SK-N-SH (cell line): ENCODE results near the gene AGBL3. TPM values are rescaled to one million over a fixed set of nuclear protein-coding genes. Genes with fewer than 3 reads are reported as not detected.

Source experiments
- CTCF ChIA-PET: fragments of 300-600, 350-600 bp; formaldehyde crosslinking; extraction: SDS; loops from one replicate; lab custom pipeline; 2021; lab: Yijun Ruan, JAX
- POLR2A ChIA-PET: fragments of 350-600 bp; sonication (Branson Sonifier 250); formaldehyde crosslinking; extraction: SDS; loops from one replicate; lab custom pipeline; 2020; ENCODE audit warnings: antibody characterized with exemption, inconsistent platforms; lab: Yijun Ruan, JAX
- DNase-seq: peaks from one replicate; pipeline ENCODE4 v3.0.0; 2012
- H2AFZ ChIP-seq: fragments of 200-600 bp; sonication (generic); 2 replicates; pipeline ENCODE4 v1.8.1; 2016; ENCODE audit warnings: antibody characterized with exemption, mild to moderate bottlenecking, low read depth
- H3F3A ChIP-seq: fragments of 200-600 bp; sonication (generic); replicated peaks from 2 replicates; pipeline ENCODE3; 2016; ENCODE audit warnings: antibody characterized with exemption, mild to moderate bottlenecking; ENCODE audit not compliant: insufficient read depth
- H3K27ac ChIP-seq, 2 experiments: fragments of 200-500 bp in 1 of 2; fragments of 200-600 bp in 1 of 2; sonication (Bioruptor generic) in 1 of 2; sonication (generic), shearing (Covaris generic) in 1 of 2; 2 replicates each; pipeline versions ENCODE4 v1.5.1 to v1.6.1; 2014 to 2016; ENCODE audit warnings: low read depth in 2 of 2, inconsistent platforms in 1 of 2, low read length in 1 of 2, mild to moderate bottlenecking in 1 of 2, mixed read lengths in 1 of 2
- H3K27me3 ChIP-seq: fragments of 200-600 bp; sonication (generic), shearing (Covaris generic); 2 replicates; pipeline ENCODE4 v1.6.1; 2016; ENCODE audit warnings: mixed run types; ENCODE audit not compliant: insufficient read depth
- H3K36me3 ChIP-seq, 2 experiments: fragments of 200-500 bp in 1 of 2; fragments of 200-600 bp in 1 of 2; sonication (Bioruptor generic) in 1 of 2; sonication (generic) in 1 of 2; replicated peaks in 1 of 2; 2 replicates each; pipeline versions ENCODE3 to v1.5.1; 2014 to 2016; ENCODE audit warnings: low read length in 1 of 2, mild to moderate bottlenecking in 1 of 2; ENCODE audit not compliant: insufficient read depth in 2 of 2, control insufficient read depth in 1 of 2
- H3K4me1 ChIP-seq, 2 experiments: fragments of 200-500 bp in 1 of 2; fragments of 200-600 bp in 1 of 2; sonication (Bioruptor generic) in 1 of 2; sonication (generic), shearing (Covaris generic) in 1 of 2; 2 replicates each; pipeline versions ENCODE4 v1.5.1 to v1.6.1; 2014 to 2016; ENCODE audit warnings: low read depth in 1 of 2, low read length in 1 of 2, mixed run types in 1 of 2; ENCODE audit not compliant: insufficient read depth in 2 of 2, control insufficient read depth in 1 of 2
- H3K4me2 ChIP-seq: fragments of 200-600 bp; sonication (generic), shearing (Covaris generic); 2 replicates; pipeline ENCODE4 v1.6.1; 2017; ENCODE audit warnings: mixed run types
- H3K4me3 ChIP-seq, 2 experiments: fragments of 200-500 bp in 1 of 2; fragments of 200-600 bp in 1 of 2; sonication (Bioruptor generic) in 1 of 2; sonication (generic), shearing (Covaris generic) in 1 of 2; 2 replicates each; pipeline versions ENCODE4 v1.5.1 to v1.8.1; 2014 to 2016; ENCODE audit warnings: low read depth in 2 of 2, inconsistent platforms in 1 of 2, low read length in 1 of 2, mild to moderate bottlenecking in 1 of 2, mixed read lengths in 1 of 2, moderate library complexity in 1 of 2
- H3K79me2 ChIP-seq: fragments of 200-600 bp; sonication (generic); 2 replicates; pipeline ENCODE4 v1.8.1; 2017; ENCODE audit warnings: mild to moderate bottlenecking; ENCODE audit not compliant: insufficient read depth
- H3K9ac ChIP-seq: fragments of 200-600 bp; sonication (generic); 2 replicates; pipeline ENCODE4 v1.6.1; 2017; ENCODE audit warnings: mixed run types
- H3K9me2 ChIP-seq: fragments of 200-600 bp; sonication (generic); 2 replicates; pipeline ENCODE4 v1.6.1; 2017; ENCODE audit warnings: mixed run types
- H3K9me3 ChIP-seq: fragments of 200-600 bp; sonication (generic); 2 replicates; pipeline ENCODE4 v1.6.1; 2017; ENCODE audit warnings: mixed run types, mild to moderate bottlenecking, moderate library complexity
- H4K20me1 ChIP-seq: fragments of 200-600 bp; sonication (generic); 2 replicates; pipeline ENCODE4 v1.6.1; 2017; ENCODE audit warnings: mild to moderate bottlenecking, mixed run types; ENCODE audit not compliant: insufficient read depth
- CHD2 ChIP-seq: fragments of 150-350 bp; IDR thresholded peaks from 2 replicates; pipeline ENCODE4 v1.6.1; 2018; ENCODE audit warnings: low read length; ENCODE audit not compliant: partially characterized antibody
- EP300 ChIP-seq, 2 experiments: IDR thresholded peaks; 2 replicates each; pipeline versions ENCODE4 v1.4.0 to v1.6.1; 2012; ENCODE audit warnings: borderline replicate concordance in 1 of 2, low read depth in 1 of 2, low read length in 1 of 2
- EZH2phosphoT487 ChIP-seq: fragments of 200-600 bp; sonication (generic); IDR thresholded peaks from 2 replicates; pipeline ENCODE4 v1.6.1; 2017; ENCODE audit warnings: low read depth, mixed run types, mild to moderate bottlenecking, antibody characterized with exemption, moderate library complexity, borderline replicate concordance
- FOSL2 ChIP-seq: IDR thresholded peaks from 2 replicates; pipeline ENCODE4 v1.4.0; 2012; ENCODE audit warnings: low read depth, mild to moderate bottlenecking, moderate library complexity, borderline replicate concordance
- FOXJ3 ChIP-seq: sonication (generic); formaldehyde crosslinking; IDR thresholded peaks from 2 replicates; pipeline ENCODE4 v1.5.1; 2020; ENCODE audit warnings: mild to moderate bottlenecking, missing genetic modification reagents
- GABPA ChIP-seq: IDR thresholded peaks from 2 replicates; pipeline ENCODE4 v1.4.0; 2012; ENCODE audit warnings: low read depth, mild to moderate bottlenecking
- GATA2 ChIP-seq: sonication (generic); formaldehyde crosslinking; IDR thresholded peaks from 2 replicates; pipeline ENCODE4 v1.5.0; 2020; ENCODE audit warnings: mild to moderate bottlenecking, missing genetic modification reagents
- JUND ChIP-seq: IDR thresholded peaks from 2 replicates; pipeline ENCODE4 v1.4.0; 2012
- MEF2A ChIP-seq: IDR thresholded peaks from 2 replicates; pipeline ENCODE4 v1.4.0; 2012; ENCODE audit warnings: low read depth, borderline replicate concordance
- NFIC ChIP-seq: IDR thresholded peaks from 2 replicates; pipeline ENCODE4 v1.4.0; 2012; ENCODE audit warnings: borderline replicate concordance
- RAD21 ChIP-seq: IDR thresholded peaks from 2 replicates; pipeline ENCODE4 v1.6.1; 2012; ENCODE audit warnings: mild to moderate bottlenecking, low read length
- REST ChIP-seq: IDR thresholded peaks from 2 replicates; pipeline ENCODE4 v1.6.1; 2012; ENCODE audit warnings: mild to moderate bottlenecking, low read depth, low read length, moderate library complexity
- SIN3A ChIP-seq: IDR thresholded peaks from 2 replicates; pipeline ENCODE4 v1.6.1; 2012; ENCODE audit warnings: low read depth, mild to moderate bottlenecking, low read length, moderate library complexity, borderline replicate concordance
- SMC3 ChIP-seq: IDR thresholded peaks from 2 replicates; pipeline ENCODE4 v1.6.1; 2012; ENCODE audit warnings: low read depth, low read length, improper control_type of control experiment
- TAF1 ChIP-seq: IDR thresholded peaks from 2 replicates; pipeline ENCODE4 v1.6.1; 2012; ENCODE audit warnings: low read depth, mild to moderate bottlenecking, low read length, moderate library complexity, borderline replicate concordance
- TCF12 ChIP-seq: IDR thresholded peaks from 2 replicates; pipeline ENCODE4 v1.4.0; 2012
- TEAD4 ChIP-seq: IDR thresholded peaks from 2 replicates; pipeline ENCODE4 v1.4.0; 2012; ENCODE audit warnings: mild to moderate bottlenecking, borderline replicate concordance; ENCODE audit not compliant: insufficient read depth
- USF1 ChIP-seq: IDR thresholded peaks from 2 replicates; pipeline ENCODE4 v1.4.0; 2012; ENCODE audit warnings: low read depth, borderline replicate concordance
- USF2 ChIP-seq: fragments of 150-350 bp; IDR thresholded peaks from 2 replicates; pipeline ENCODE4 v1.6.1; 2017; ENCODE audit warnings: antibody characterized with exemption, low read length, low read depth, borderline replicate concordance
- YY1 ChIP-seq: IDR thresholded peaks from 2 replicates; pipeline ENCODE4 v1.4.0; 2012; ENCODE audit warnings: low read depth, mild to moderate bottlenecking
- WGBS: methylation state at CpG from one replicate; pipeline ENCODE4 v1.1.6; 2017; ENCODE audit warnings: low lambda C conversion rate; 5-methylcytosine and 5-hydroxymethylcytosine counted together
- polyA plus RNA-seq, 3 experiments: library from polyadenylated mRNA; depleted of rRNA; stranded (reverse); fragments of >200 nt; gene quantifications; 2 replicates each; pipeline ENCODE4 v1.2.3, GENCODE V29; 2012

Gene AGBL3
- polyA plus RNA-seq, 1 of the 3 experiments (the other 2 are of a cell fraction): 0.35 TPM

- no peak overlapping the region for H3K4me2 ChIP-seq
- POLR2A ChIA-PET: no interaction called here
- no peaks in the 10 kb centered on the region for H3K36me3 ChIP-seq
- CTCF ChIA-PET: no interaction called here
- DNase-seq: no peak
- no peak overlapping the region for H3K9ac ChIP-seq
- H3K9me3 ChIP-seq: no peaks in the 10 kb centered on the region
- H3K27me3 ChIP-seq: peaks cover 6% of the 10 kb centered on the region; the same call in 1 of the 2 replicates
- H3F3A ChIP-seq: no peaks in the 10 kb centered on the region
- no peaks in the 10 kb centered on the region for H3K79me2 ChIP-seq
- no peaks in the 10 kb centered on the region for H3K4me1 ChIP-seq
- no peak for TF ChIP-seq TCF12
- TF ChIP-seq MEF2A: no peak
- TF ChIP-seq USF1: no peak
- TF ChIP-seq SMC3: no peak
- TF ChIP-seq FOXJ3: no peak
- no peak for TF ChIP-seq TEAD4
- TF ChIP-seq GABPA: no peak
- TF ChIP-seq EP300 (IDR thresholded peaks at IDR 0.05; ENCODE audit: borderline replicate concordance in 1 of 2, low read depth in 1 of 2, low read length in 1 of 2): no peak
- TF ChIP-seq EZH2phosphoT487: no peak
- no peak for TF ChIP-seq YY1
- no peak for TF ChIP-seq GATA2
- no peak for TF ChIP-seq JUND
- TF ChIP-seq FOSL2: no peak
- no peak for TF ChIP-seq CHD2
- TF ChIP-seq RAD21: no peak
- no peak for TF ChIP-seq USF2
- no peak for TF ChIP-seq TAF1
- no peak for TF ChIP-seq SIN3A
- no peak for TF ChIP-seq NFIC
- no peak for TF ChIP-seq REST
- TF ChIP-seq, all 33 proteins: peak for 0
- H3K4me3 ChIP-seq: no peak overlapping the region
- no peak overlapping the region for H2AFZ ChIP-seq
- no peak overlapping the region for H3K27ac ChIP-seq
- WGBS: 44% methylated on average over 1 of the region's 1 CpG
- no peaks in the 10 kb centered on the region for H4K20me1 ChIP-seq
- no peaks in the 10 kb centered on the region for H3K9me2 ChIP-seq
These were observed 87.8 kb downstream of the AGBL3 start for GRCh38 chr7:135074096-135074495.
